SK-N-SH (cell line): ENCODE results near the gene SNX12. TPM values are rescaled to one million over a fixed set of nuclear protein-coding genes. Genes with fewer than 3 reads are reported as not detected.

Experiments used
- CTCF ChIA-PET: fragments of 300-600, 350-600 bp; formaldehyde crosslinking; extraction: SDS; loops from one replicate; lab custom pipeline; 2021; lab: Yijun Ruan, JAX
- POLR2A ChIA-PET: fragments of 350-600 bp; sonication (Branson Sonifier 250); formaldehyde crosslinking; extraction: SDS; loops from one replicate; lab custom pipeline; 2020; ENCODE audit warnings: antibody characterized with exemption, inconsistent platforms; lab: Yijun Ruan, JAX
- DNase-seq: peaks from one replicate; pipeline ENCODE4 v3.0.0; 2012
- H2AFZ ChIP-seq: fragments of 200-600 bp; sonication (generic); 2 replicates; pipeline ENCODE4 v1.8.1; 2016; ENCODE audit warnings: antibody characterized with exemption, mild to moderate bottlenecking, low read depth
- H3F3A ChIP-seq: fragments of 200-600 bp; sonication (generic); replicated peaks from 2 replicates; pipeline ENCODE3; 2016; ENCODE audit warnings: antibody characterized with exemption, mild to moderate bottlenecking; ENCODE audit not compliant: insufficient read depth
- H3K27ac ChIP-seq, 2 experiments: fragments of 200-500 bp in 1 of 2; fragments of 200-600 bp in 1 of 2; sonication (Bioruptor generic) in 1 of 2; sonication (generic), shearing (Covaris generic) in 1 of 2; 2 replicates each; pipeline versions ENCODE4 v1.5.1 to v1.6.1; 2014 to 2016; ENCODE audit warnings: low read depth in 2 of 2, inconsistent platforms in 1 of 2, low read length in 1 of 2, mild to moderate bottlenecking in 1 of 2, mixed read lengths in 1 of 2
- H3K27me3 ChIP-seq: fragments of 200-600 bp; sonication (generic), shearing (Covaris generic); 2 replicates; pipeline ENCODE4 v1.6.1; 2016; ENCODE audit warnings: mixed run types; ENCODE audit not compliant: insufficient read depth
- H3K36me3 ChIP-seq, 2 experiments: fragments of 200-500 bp in 1 of 2; fragments of 200-600 bp in 1 of 2; sonication (Bioruptor generic) in 1 of 2; sonication (generic) in 1 of 2; replicated peaks in 1 of 2; 2 replicates each; pipeline versions ENCODE3 to v1.5.1; 2014 to 2016; ENCODE audit warnings: low read length in 1 of 2, mild to moderate bottlenecking in 1 of 2; ENCODE audit not compliant: insufficient read depth in 2 of 2, control insufficient read depth in 1 of 2
- H3K4me1 ChIP-seq, 2 experiments: fragments of 200-500 bp in 1 of 2; fragments of 200-600 bp in 1 of 2; sonication (Bioruptor generic) in 1 of 2; sonication (generic), shearing (Covaris generic) in 1 of 2; 2 replicates each; pipeline versions ENCODE4 v1.5.1 to v1.6.1; 2014 to 2016; ENCODE audit warnings: low read depth in 1 of 2, low read length in 1 of 2, mixed run types in 1 of 2; ENCODE audit not compliant: insufficient read depth in 2 of 2, control insufficient read depth in 1 of 2
- H3K4me2 ChIP-seq: fragments of 200-600 bp; sonication (generic), shearing (Covaris generic); 2 replicates; pipeline ENCODE4 v1.6.1; 2017; ENCODE audit warnings: mixed run types
- H3K4me3 ChIP-seq, 2 experiments: fragments of 200-500 bp in 1 of 2; fragments of 200-600 bp in 1 of 2; sonication (Bioruptor generic) in 1 of 2; sonication (generic), shearing (Covaris generic) in 1 of 2; 2 replicates each; pipeline versions ENCODE4 v1.5.1 to v1.8.1; 2014 to 2016; ENCODE audit warnings: low read depth in 2 of 2, inconsistent platforms in 1 of 2, low read length in 1 of 2, mild to moderate bottlenecking in 1 of 2, mixed read lengths in 1 of 2, moderate library complexity in 1 of 2
- H3K79me2 ChIP-seq: fragments of 200-600 bp; sonication (generic); 2 replicates; pipeline ENCODE4 v1.8.1; 2017; ENCODE audit warnings: mild to moderate bottlenecking; ENCODE audit not compliant: insufficient read depth
- H3K9ac ChIP-seq: fragments of 200-600 bp; sonication (generic); 2 replicates; pipeline ENCODE4 v1.6.1; 2017; ENCODE audit warnings: mixed run types
- H3K9me2 ChIP-seq: fragments of 200-600 bp; sonication (generic); 2 replicates; pipeline ENCODE4 v1.6.1; 2017; ENCODE audit warnings: mixed run types
- H3K9me3 ChIP-seq: fragments of 200-600 bp; sonication (generic); 2 replicates; pipeline ENCODE4 v1.6.1; 2017; ENCODE audit warnings: mixed run types, mild to moderate bottlenecking, moderate library complexity
- H4K20me1 ChIP-seq: fragments of 200-600 bp; sonication (generic); 2 replicates; pipeline ENCODE4 v1.6.1; 2017; ENCODE audit warnings: mild to moderate bottlenecking, mixed run types; ENCODE audit not compliant: insufficient read depth
- CHD2 ChIP-seq: fragments of 150-350 bp; IDR thresholded peaks from 2 replicates; pipeline ENCODE4 v1.6.1; 2018; ENCODE audit warnings: low read length; ENCODE audit not compliant: partially characterized antibody
- CTCF ChIP-seq: fragments of 200-600 bp; sonication (generic); IDR thresholded peaks from 2 replicates; pipeline ENCODE4 v1.6.1; 2017; ENCODE audit warnings: antibody characterized with exemption, mild to moderate bottlenecking, moderate library complexity
- ELF1 ChIP-seq: IDR thresholded peaks from 2 replicates; pipeline ENCODE4 v1.4.0; 2012
- EP300 ChIP-seq, 2 experiments: IDR thresholded peaks; 2 replicates each; pipeline versions ENCODE4 v1.4.0 to v1.6.1; 2012; ENCODE audit warnings: borderline replicate concordance in 1 of 2, low read depth in 1 of 2, low read length in 1 of 2
- EZH2phosphoT487 ChIP-seq: fragments of 200-600 bp; sonication (generic); IDR thresholded peaks from 2 replicates; pipeline ENCODE4 v1.6.1; 2017; ENCODE audit warnings: low read depth, mixed run types, mild to moderate bottlenecking, antibody characterized with exemption, moderate library complexity, borderline replicate concordance
- FOSL2 ChIP-seq: IDR thresholded peaks from 2 replicates; pipeline ENCODE4 v1.4.0; 2012; ENCODE audit warnings: low read depth, mild to moderate bottlenecking, moderate library complexity, borderline replicate concordance
- FOXJ3 ChIP-seq: sonication (generic); formaldehyde crosslinking; IDR thresholded peaks from 2 replicates; pipeline ENCODE4 v1.5.1; 2020; ENCODE audit warnings: mild to moderate bottlenecking, missing genetic modification reagents
- FOXM1 ChIP-seq: IDR thresholded peaks from 2 replicates; pipeline ENCODE4 v1.4.0; 2012; ENCODE audit warnings: low read depth, mild to moderate bottlenecking
- GATA2 ChIP-seq: sonication (generic); formaldehyde crosslinking; IDR thresholded peaks from 2 replicates; pipeline ENCODE4 v1.5.0; 2020; ENCODE audit warnings: mild to moderate bottlenecking, missing genetic modification reagents
- JUND ChIP-seq: IDR thresholded peaks from 2 replicates; pipeline ENCODE4 v1.4.0; 2012
- MEF2A ChIP-seq: IDR thresholded peaks from 2 replicates; pipeline ENCODE4 v1.4.0; 2012; ENCODE audit warnings: low read depth, borderline replicate concordance
- NRF1 ChIP-seq: IDR thresholded peaks from 2 replicates; pipeline ENCODE4 v1.6.1; 2012; ENCODE audit warnings: low read depth, mild to moderate bottlenecking, low read length
- RAD21 ChIP-seq: IDR thresholded peaks from 2 replicates; pipeline ENCODE4 v1.6.1; 2012; ENCODE audit warnings: mild to moderate bottlenecking, low read length
- RFX5 ChIP-seq: IDR thresholded peaks from 2 replicates; pipeline ENCODE4 v1.6.1; 2012; ENCODE audit warnings: mild to moderate bottlenecking, improper control_type of control experiment, low read length
- TCF12 ChIP-seq: IDR thresholded peaks from 2 replicates; pipeline ENCODE4 v1.4.0; 2012
- TEAD4 ChIP-seq: IDR thresholded peaks from 2 replicates; pipeline ENCODE4 v1.4.0; 2012; ENCODE audit warnings: mild to moderate bottlenecking, borderline replicate concordance; ENCODE audit not compliant: insufficient read depth
- YY1 ChIP-seq: IDR thresholded peaks from 2 replicates; pipeline ENCODE4 v1.4.0; 2012; ENCODE audit warnings: low read depth, mild to moderate bottlenecking
- ZBTB33 ChIP-seq: IDR thresholded peaks from 2 replicates; pipeline ENCODE4 v1.4.0; 2012; ENCODE audit warnings: low read depth, borderline replicate concordance
- WGBS: methylation state at CpG from one replicate; pipeline ENCODE4 v1.1.6; 2017; ENCODE audit warnings: low lambda C conversion rate; 5-methylcytosine and 5-hydroxymethylcytosine counted together
- polyA plus RNA-seq, 3 experiments: library from polyadenylated mRNA; depleted of rRNA; stranded (reverse); fragments of >200 nt; gene quantifications; 2 replicates each; pipeline ENCODE4 v1.2.3, GENCODE V29; 2012
- TF ChIP-seq, protein P1 (sequence below): IDR thresholded peaks from 2 replicates; pipeline ENCODE4 v1.6.1; 2012; ENCODE audit warnings: mild to moderate bottlenecking, low read depth, low read length, moderate library complexity

Gene SNX12
- polyA plus RNA-seq, 1 of the 3 experiments (the other 2 are of a cell fraction): 39.8 TPM

DNA sequence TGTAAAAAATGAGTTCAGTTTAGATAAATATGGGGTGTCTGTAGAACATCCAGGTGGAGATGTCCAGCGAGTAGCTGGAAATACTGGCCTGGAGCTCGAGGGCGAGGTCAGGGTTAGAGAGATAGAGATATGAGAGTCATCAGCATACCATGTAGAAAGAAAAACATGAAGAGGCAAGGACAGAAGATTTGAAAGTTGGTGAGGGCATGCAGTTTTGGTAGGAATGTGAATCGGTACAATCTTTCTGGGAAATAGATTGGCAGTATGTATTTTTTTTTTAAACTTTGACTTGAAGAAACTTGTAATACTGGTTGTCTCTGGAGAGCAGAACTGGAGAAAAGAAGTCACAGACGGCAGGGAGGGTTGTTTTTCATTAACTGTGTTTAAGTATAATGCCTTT, 2.4 kb upstream of the SNX12 start:
- no peaks in the 10 kb centered on the region for H3K4me1 ChIP-seq
- no peak for TF ChIP-seq NRF1
- no peak for TF ChIP-seq CHD2
- no peak for TF ChIP-seq YY1
- TF ChIP-seq MEF2A: no peak
- no peak for TF ChIP-seq EP300 (IDR thresholded peaks at IDR 0.05; ENCODE audit: borderline replicate concordance in 1 of 2, low read depth in 1 of 2, low read length in 1 of 2)
- TF ChIP-seq RAD21: no peak
- no peak for TF ChIP-seq RFX5
- no peak for TF ChIP-seq EZH2phosphoT487
- no peak for TF ChIP-seq FOXM1
- TF ChIP-seq FOXJ3 (CRISPR knock-in tag): no peak
- no peak for TF ChIP-seq ELF1
- TF ChIP-seq JUND: no peak
- no peak for TF ChIP-seq ZBTB33
- TF ChIP-seq GATA2 (CRISPR knock-in tag): no peak
- no peak for TF ChIP-seq FOSL2
- TF ChIP-seq, protein P1, sequence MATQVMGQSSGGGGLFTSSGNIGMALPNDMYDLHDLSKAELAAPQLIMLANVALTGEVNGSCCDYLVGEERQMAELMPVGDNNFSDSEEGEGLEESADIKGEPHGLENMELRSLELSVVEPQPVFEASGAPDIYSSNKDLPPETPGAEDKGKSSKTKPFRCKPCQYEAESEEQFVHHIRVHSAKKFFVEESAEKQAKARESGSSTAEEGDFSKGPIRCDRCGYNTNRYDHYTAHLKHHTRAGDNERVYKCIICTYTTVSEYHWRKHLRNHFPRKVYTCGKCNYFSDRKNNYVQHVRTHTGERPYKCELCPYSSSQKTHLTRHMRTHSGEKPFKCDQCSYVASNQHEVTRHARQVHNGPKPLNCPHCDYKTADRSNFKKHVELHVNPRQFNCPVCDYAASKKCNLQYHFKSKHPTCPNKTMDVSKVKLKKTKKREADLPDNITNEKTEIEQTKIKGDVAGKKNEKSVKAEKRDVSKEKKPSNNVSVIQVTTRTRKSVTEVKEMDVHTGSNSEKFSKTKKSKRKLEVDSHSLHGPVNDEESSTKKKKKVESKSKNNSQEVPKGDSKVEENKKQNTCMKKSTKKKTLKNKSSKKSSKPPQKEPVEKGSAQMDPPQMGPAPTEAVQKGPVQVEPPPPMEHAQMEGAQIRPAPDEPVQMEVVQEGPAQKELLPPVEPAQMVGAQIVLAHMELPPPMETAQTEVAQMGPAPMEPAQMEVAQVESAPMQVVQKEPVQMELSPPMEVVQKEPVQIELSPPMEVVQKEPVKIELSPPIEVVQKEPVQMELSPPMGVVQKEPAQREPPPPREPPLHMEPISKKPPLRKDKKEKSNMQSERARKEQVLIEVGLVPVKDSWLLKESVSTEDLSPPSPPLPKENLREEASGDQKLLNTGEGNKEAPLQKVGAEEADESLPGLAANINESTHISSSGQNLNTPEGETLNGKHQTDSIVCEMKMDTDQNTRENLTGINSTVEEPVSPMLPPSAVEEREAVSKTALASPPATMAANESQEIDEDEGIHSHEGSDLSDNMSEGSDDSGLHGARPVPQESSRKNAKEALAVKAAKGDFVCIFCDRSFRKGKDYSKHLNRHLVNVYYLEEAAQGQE: no peak
- no peak for TF ChIP-seq TCF12
- no peak for TF ChIP-seq TEAD4
- no peak for TF ChIP-seq CTCF
- WGBS: 38% methylated on average over 5 of the region's 5 CpGs
- ChIA-PET CTCF (no interaction called here), POLR2A (no interaction called here)
- no peaks in the 10 kb centered on the region for H3K36me3 ChIP-seq
- no peaks in the 10 kb centered on the region for H3F3A ChIP-seq
- no peaks in the 10 kb centered on the region for H4K20me1 ChIP-seq
- H3K9me2 ChIP-seq: no peaks in the 10 kb centered on the region
- H3K9ac ChIP-seq: no peak overlapping the region
- DNase-seq: no peak
- H3K4me2 ChIP-seq: no peak overlapping the region
- peaks cover 23% of the 10 kb centered on the region for H3K79me2 ChIP-seq
- H3K4me3 ChIP-seq: no peak overlapping the region
- H3K27me3 ChIP-seq: peaks cover 6% of the 10 kb centered on the region; the same call in 1 of the 2 replicates
- no peaks in the 10 kb centered on the region; the same call in 1 of the 2 replicates for H3K9me3 ChIP-seq
- no peak overlapping the region for H2AFZ ChIP-seq
- no peak overlapping the region for H3K27ac ChIP-seq
